ENCODE results near the gene BRINP3. TPM values are rescaled to one million over a fixed set of nuclear protein-coding genes. Genes with fewer than 3 reads are reported as not detected.

BRINP3 gene
- total RNA-seq, 3 donors from 2014 or later (not counting 1 experiment from before 2014, with no cell fraction given): not detected

DNA sequence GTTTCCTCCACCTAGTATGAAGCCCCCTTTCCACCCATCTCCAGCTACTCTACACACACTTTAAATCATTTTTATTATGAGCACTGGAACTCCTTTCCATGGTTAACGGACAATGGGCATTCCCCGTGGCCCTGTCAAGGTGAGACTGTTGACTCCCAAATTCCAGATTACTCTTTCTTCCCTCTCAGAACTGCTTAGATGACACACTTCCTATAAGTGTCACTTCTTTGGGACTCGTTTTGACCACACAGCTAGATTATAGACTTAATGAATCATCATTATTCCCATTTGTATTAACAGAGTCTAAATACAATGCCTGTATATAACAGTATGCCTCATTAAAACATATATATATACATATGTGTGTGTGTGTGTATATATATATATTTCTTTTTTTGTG, 215.1 kb downstream of the BRINP3 start:
- TF ChIP-seq, protein P1, sequence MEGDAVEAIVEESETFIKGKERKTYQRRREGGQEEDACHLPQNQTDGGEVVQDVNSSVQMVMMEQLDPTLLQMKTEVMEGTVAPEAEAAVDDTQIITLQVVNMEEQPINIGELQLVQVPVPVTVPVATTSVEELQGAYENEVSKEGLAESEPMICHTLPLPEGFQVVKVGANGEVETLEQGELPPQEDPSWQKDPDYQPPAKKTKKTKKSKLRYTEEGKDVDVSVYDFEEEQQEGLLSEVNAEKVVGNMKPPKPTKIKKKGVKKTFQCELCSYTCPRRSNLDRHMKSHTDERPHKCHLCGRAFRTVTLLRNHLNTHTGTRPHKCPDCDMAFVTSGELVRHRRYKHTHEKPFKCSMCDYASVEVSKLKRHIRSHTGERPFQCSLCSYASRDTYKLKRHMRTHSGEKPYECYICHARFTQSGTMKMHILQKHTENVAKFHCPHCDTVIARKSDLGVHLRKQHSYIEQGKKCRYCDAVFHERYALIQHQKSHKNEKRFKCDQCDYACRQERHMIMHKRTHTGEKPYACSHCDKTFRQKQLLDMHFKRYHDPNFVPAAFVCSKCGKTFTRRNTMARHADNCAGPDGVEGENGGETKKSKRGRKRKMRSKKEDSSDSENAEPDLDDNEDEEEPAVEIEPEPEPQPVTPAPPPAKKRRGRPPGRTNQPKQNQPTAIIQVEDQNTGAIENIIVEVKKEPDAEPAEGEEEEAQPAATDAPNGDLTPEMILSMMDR (IDR thresholded peaks at IDR 0.05): no peak
- ATAC-seq (no peak), DNase-seq (no peak)
- WGBS (ENCODE audit: insufficient coverage): 81% methylated on average over 3 of the region's 3 CpGs
- H3K4me3 Mint-ChIP-seq: no peak overlapping the region
- no peak overlapping the region for H3K27ac Mint-ChIP-seq
- Histone ChIP-seq H3K9me3 (ENCODE audit: control insufficient read depth, insufficient read depth, low read length) (peaks cover 7% of the 10 kb centered on the region), H3K27ac (ENCODE audit: low read length) (no peak overlapping the region), H3K4me1 (ENCODE audit: control insufficient read depth, insufficient read depth, low read length) (no peaks in the 10 kb centered on the region), H3K36me3 (ENCODE audit: control insufficient read depth, insufficient read depth, low read length) (no peaks in the 10 kb centered on the region), H3K27me3 (ENCODE audit: control insufficient read depth, insufficient read depth, low read length) (no peaks in the 10 kb centered on the region), H3K4me3 (ENCODE audit: low read length) (no peak overlapping the region)
- peaks cover 12 to 21% of the 10 kb centered on the region in 2 donors for H3K9me3 Mint-ChIP-seq
- H3K36me3 Mint-ChIP-seq: peaks cover 10% of the 10 kb centered on the region
- H3K4me1 Mint-ChIP-seq: no peaks in the 10 kb centered on the region
- H3K27me3 Mint-ChIP-seq (ENCODE audit: low read depth in 2 of 2): no peaks in the 10 kb centered on the region
- intact Hi-C loops (cut with micrococcal nuclease): no loop called here

DNA sequence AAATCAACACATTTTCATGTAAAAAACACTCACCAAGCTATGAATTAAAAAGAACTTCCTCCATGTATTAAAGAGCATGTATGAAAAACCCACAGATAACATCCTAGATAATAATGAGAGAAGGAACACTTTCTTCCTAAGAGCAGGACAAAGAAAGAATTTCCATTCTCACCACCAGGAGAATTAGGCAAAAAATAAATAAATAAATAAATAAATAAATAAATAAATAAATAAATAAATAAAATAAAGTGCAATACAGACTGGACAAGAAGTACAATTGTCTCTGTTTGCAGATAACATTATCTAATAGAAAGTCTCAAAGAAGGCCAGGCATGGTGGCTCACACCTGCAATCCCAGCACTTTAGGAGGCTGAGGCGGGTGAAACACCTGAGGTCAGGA, 218.2 kb downstream of the BRINP3 start:
- H3K9me3 Mint-ChIP-seq: peaks cover 17 to 32% of the 10 kb centered on the region in 2 donors
- ATAC-seq: no peak
- no peak overlapping the region for H3K27ac ChIP-seq (ENCODE audit: low read length)
- no peak overlapping the region for H3K27ac Mint-ChIP-seq
- no peak for DNase-seq
- H3K4me1 ChIP-seq (ENCODE audit: control insufficient read depth, insufficient read depth, low read length): no peaks in the 10 kb centered on the region
- TF ChIP-seq, protein P1 (IDR thresholded peaks at IDR 0.05): no peak
- no peaks in the 10 kb centered on the region for H3K36me3 ChIP-seq (ENCODE audit: control insufficient read depth, insufficient read depth, low read length)
- intact Hi-C loops (cut with micrococcal nuclease): no loop called here
- H3K9me3 ChIP-seq (ENCODE audit: control insufficient read depth, insufficient read depth, low read length): peaks cover 7% of the 10 kb centered on the region
- H3K4me3 Mint-ChIP-seq: no peak overlapping the region
- H3K27me3 Mint-ChIP-seq (ENCODE audit: low read depth in 2 of 2): no peaks in the 10 kb centered on the region
- WGBS (ENCODE audit: insufficient coverage): 78% methylated on average over 1 of the region's 1 CpG
- no peak overlapping the region for H3K4me3 ChIP-seq (ENCODE audit: low read length)
- H3K36me3 Mint-ChIP-seq: peaks cover 31% of the 10 kb centered on the region
- no peaks in the 10 kb centered on the region for H3K4me1 Mint-ChIP-seq
- H3K27me3 ChIP-seq (ENCODE audit: control insufficient read depth, insufficient read depth, low read length): no peaks in the 10 kb centered on the region

DNA sequence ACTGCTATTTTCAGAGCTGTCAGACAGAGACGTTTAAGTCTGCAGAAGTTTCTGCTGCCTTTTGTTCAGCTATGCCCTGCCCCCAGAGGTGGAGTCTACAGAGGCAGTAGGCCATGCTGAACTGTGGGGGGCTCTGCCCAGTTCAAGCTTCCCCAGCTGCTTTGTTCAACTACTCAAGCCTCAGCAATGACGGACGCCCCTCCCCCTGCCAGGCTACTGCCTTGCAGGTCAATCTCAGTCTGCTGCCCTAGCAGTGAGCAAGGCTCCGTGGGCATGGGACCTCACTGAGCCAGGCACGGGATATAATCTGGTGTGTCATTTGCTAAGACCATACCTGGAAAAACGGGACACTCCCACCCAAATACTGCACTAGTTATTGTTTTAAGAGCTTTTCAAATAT, 219.7 kb downstream of the BRINP3 start:
- H3K36me3 ChIP-seq (ENCODE audit: control insufficient read depth, insufficient read depth, low read length): no peaks in the 10 kb centered on the region
- H3K4me3 ChIP-seq (ENCODE audit: low read length): no peak overlapping the region
- peaks cover 7% of the 10 kb centered on the region for H3K9me3 ChIP-seq (ENCODE audit: control insufficient read depth, insufficient read depth, low read length)
- DNase-seq: no peak
- 65% methylated on average over 5 of the region's 6 CpGs for WGBS (ENCODE audit: insufficient coverage)
- H3K27me3 ChIP-seq (ENCODE audit: control insufficient read depth, insufficient read depth, low read length): no peaks in the 10 kb centered on the region
- Mint-ChIP-seq H3K27ac (no peak overlapping the region), H3K36me3 (peaks cover 31% of the 10 kb centered on the region), H3K4me3 (no peak overlapping the region), H3K4me1 (no peaks in the 10 kb centered on the region), H3K9me3 (peaks cover 17 to 33% of the 10 kb centered on the region in 2 donors), H3K27me3 (ENCODE audit: low read depth in 2 of 2) (no peaks in the 10 kb centered on the region)
- H3K4me1 ChIP-seq (ENCODE audit: control insufficient read depth, insufficient read depth, low read length): no peaks in the 10 kb centered on the region
- TF ChIP-seq, protein P1 (IDR thresholded peaks at IDR 0.05): no peak
- H3K27ac ChIP-seq (ENCODE audit: low read length): no peak overlapping the region
- intact Hi-C loops (cut with micrococcal nuclease): no loop called here
- no peak for ATAC-seq

DNA sequence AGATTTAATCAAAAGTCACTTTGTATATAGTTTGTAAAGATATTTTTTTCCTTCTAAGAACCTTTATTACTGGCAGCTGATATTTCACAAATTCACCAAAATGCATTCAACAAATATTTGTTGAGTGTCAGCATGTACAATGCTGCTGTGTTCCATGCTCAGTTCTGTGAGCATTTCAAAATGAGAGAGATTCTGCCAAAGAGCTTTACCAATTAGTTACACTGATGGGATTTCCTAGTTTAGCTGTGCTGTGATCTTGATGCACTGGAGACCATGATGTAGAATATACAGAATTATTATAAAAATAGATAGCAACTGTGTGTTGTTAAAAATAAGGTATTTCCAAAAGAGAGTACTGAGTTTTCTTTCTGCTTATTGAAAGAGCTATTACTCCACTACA, 225.6 kb downstream of the BRINP3 start:
- Histone ChIP-seq H3K36me3 (ENCODE audit: control insufficient read depth, insufficient read depth, low read length) (no peaks in the 10 kb centered on the region), H3K27me3 (ENCODE audit: control insufficient read depth, insufficient read depth, low read length) (no peaks in the 10 kb centered on the region), H3K9me3 (ENCODE audit: control insufficient read depth, insufficient read depth, low read length) (no peaks in the 10 kb centered on the region), H3K4me1 (ENCODE audit: control insufficient read depth, insufficient read depth, low read length) (no peaks in the 10 kb centered on the region), H3K4me3 (ENCODE audit: low read length) (no peak overlapping the region), H3K27ac (ENCODE audit: low read length) (no peak overlapping the region)
- H3K36me3 Mint-ChIP-seq: peaks cover 22% of the 10 kb centered on the region
- no peak for DNase-seq
- no peaks in the 10 kb centered on the region for H3K27me3 Mint-ChIP-seq (ENCODE audit: low read depth in 2 of 2)
- H3K4me1 Mint-ChIP-seq: no peaks in the 10 kb centered on the region
- H3K27ac Mint-ChIP-seq: no peak overlapping the region
- no peak for ATAC-seq
- TF ChIP-seq, protein P1 (IDR thresholded peaks at IDR 0.05): no peak
- H3K9me3 Mint-ChIP-seq: peaks cover 15 to 26% of the 10 kb centered on the region in 2 donors
- intact Hi-C loops (cut with micrococcal nuclease): no loop called here
- no peak overlapping the region for H3K4me3 Mint-ChIP-seq

All from natural killer cell (primary cell).